Measurements from ENCODE around the gene EOLA2.
"Not testable (repeated sequence)": the region's sequence is repeated elsewhere in the genome, so short reads cannot be mapped to it uniquely, and the experiment has no call there.

DNA sequence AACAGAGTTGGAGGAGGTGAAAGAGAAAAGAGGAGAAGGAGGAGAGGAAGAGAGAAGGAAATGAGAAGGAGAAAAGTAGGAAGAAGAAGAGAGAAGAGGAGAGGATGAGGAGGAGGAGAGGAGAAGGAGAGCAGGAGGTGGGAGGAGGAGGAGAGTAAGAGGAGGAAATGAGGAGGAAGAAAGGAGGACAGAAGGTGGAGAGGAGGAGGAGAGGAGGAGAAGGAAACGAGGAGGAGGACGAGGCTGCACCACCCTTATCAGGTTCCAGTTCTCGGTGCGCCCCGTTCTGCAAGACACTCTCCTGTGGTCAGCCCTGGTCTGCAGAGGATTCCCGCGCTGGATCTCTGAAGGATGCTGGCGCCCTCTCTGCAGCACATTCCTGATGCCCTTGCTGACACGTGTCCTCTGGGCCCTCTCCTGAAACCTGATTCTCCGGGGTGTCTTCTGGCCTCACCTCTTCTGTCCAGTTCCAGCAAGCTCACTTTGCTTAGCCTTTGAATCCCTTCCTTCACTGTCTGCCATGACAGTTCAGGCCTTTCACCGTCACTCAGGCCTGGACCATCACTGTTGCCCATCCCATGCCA is 6.9 kb upstream of the EOLA2 start:
- TF ChIP-seq, protein P1, sequence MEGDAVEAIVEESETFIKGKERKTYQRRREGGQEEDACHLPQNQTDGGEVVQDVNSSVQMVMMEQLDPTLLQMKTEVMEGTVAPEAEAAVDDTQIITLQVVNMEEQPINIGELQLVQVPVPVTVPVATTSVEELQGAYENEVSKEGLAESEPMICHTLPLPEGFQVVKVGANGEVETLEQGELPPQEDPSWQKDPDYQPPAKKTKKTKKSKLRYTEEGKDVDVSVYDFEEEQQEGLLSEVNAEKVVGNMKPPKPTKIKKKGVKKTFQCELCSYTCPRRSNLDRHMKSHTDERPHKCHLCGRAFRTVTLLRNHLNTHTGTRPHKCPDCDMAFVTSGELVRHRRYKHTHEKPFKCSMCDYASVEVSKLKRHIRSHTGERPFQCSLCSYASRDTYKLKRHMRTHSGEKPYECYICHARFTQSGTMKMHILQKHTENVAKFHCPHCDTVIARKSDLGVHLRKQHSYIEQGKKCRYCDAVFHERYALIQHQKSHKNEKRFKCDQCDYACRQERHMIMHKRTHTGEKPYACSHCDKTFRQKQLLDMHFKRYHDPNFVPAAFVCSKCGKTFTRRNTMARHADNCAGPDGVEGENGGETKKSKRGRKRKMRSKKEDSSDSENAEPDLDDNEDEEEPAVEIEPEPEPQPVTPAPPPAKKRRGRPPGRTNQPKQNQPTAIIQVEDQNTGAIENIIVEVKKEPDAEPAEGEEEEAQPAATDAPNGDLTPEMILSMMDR (optimal IDR thresholded peaks at IDR 0.05 in 1 of 3, IDR thresholded peaks at IDR 0.05 in 1 of 3, conservative IDR thresholded peaks at IDR 0.05 in 1 of 3; ENCODE audit: extremely low read depth in 1 of 3, insufficient read depth in 2 of 3, low read length in 3 of 3), result not testable (repeated sequence)
- TF ChIP-seq EZH2 (IDR thresholded peaks at IDR 0.05; ENCODE audit: low read length), result not testable (repeated sequence)

Data from keratinocyte (primary cell).